Activated CD4-positive, CD25-positive, alpha-beta regulatory T cell treated with anti-CD3 and anti-CD28 coated beads, Interleukin-2, amount 50 U/mL, for 72 hours (primary cell): ENCODE data around the gene NDUFS6.

Experiments
- DNase-seq: peaks from one replicate; pipeline ENCODE4 v3.0.0; 2021

NDUFS6 gene

GRCh38 chr5:1856596-1857255, 55.5 kb downstream of the NDUFS6 start:
- no peak for DNase-seq

- no peak for DNase-seq
Observed at GRCh38 chr5:1857256-1857600, 56.0 kb downstream of the NDUFS6 start.

- no peak for DNase-seq
Observed at GRCh38 chr5:1858436-1858835, 57.2 kb downstream of the NDUFS6 start.

- DNase-seq = no peak
Observed at GRCh38 chr5:1859099-1859498, 57.9 kb downstream of the NDUFS6 start.

- no peak for DNase-seq
Observed at GRCh38 chr5:1860021-1860610, 58.9 kb downstream of the NDUFS6 start.

- no peak for DNase-seq
Observed at GRCh38 chr5:1860949-1861348, 59.7 kb downstream of the NDUFS6 start.

- DNase-seq = no peak
Observed at GRCh38 chr5:1864896-1865440, 63.8 kb downstream of the NDUFS6 start.

- no peak for DNase-seq
Observed at GRCh38 chr5:1865486-1865885, 64.3 kb downstream of the NDUFS6 start.
